ENCODE results near the gene PLEKHG3. TPM values are rescaled to one million over a fixed set of nuclear protein-coding genes. Genes with fewer than 3 reads are reported as not detected.

Gene PLEKHG3
- total RNA-seq, 1 donor from 2014 or later: 35.6 TPM

DNA sequence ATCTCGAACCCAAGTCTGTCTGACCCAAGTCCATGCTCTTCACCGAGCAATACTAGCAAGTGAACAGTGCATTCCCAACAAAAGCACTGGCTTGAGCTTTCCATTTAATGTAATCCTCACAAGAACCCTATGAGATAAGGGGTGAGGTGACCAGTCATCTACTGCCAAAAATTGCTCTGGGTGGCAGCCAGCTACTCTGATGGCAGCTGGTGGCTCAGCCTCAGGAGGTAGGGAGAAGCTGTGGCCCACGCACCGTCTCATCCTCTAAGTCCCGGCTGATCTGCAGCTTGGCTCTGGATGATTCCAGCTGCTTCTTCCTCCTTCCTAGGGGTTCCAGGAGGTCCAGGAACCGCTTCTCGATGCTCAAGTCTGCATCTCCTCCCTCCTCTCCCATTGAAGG is 75.2 kb downstream of the PLEKHG3 start:
- DNase-seq (ENCODE audit: low spot score): no peak

- no peak for DNase-seq (ENCODE audit: low spot score)
Observed at GRCh38 chr14:64782196-64782595, 78.0 kb downstream of the PLEKHG3 start.

DNA sequence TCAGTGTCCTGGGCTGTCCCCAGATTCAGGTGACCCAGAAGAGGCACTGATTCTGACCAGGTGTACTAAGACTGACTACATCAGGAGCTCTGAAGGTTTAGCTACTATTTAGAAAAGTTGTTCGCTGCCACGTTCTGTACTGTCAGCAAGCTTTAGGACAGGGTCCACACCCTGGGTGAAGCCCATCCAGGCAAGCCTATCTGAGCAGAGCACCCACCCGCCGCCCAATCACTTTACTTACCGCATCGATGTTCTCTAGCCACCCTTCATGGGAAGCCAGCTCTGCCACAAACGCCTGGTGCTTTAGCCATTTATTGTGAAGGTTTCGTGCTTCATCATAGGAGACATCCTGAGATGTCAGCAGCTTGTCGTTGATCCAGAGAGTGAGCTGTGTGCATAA is 79.8 kb downstream of the PLEKHG3 start:
- DNase-seq (ENCODE audit: low spot score): no peak

GRCh38 chr14:64786296-64787149 is 82.3 kb downstream of the PLEKHG3 start:
- no peak for DNase-seq (ENCODE audit: low spot score)

GRCh38 chr14:64787619-64788018 is 83.4 kb downstream of the PLEKHG3 start:
- no peak for DNase-seq (ENCODE audit: low spot score)

DNA sequence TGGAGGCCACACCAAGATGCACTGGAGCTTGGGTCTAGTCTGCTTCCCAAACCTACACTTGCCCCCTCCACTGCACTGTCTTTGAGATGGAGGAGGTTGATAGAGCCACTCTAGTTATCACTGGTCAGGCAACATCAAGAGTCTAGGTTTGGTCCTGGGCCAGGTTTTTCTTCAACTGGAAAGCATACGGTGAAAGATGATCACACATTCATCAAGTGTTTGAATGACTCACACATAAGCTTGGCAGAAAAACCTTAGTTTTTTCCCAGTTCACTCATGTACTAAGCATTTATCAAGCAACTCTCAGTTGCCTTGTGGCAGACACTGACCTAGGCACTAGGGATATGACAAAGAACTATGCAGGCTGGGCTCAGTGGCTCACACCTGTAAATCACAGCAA is 84.5 kb downstream of the PLEKHG3 start:
- DNase-seq (ENCODE audit: low spot score): no peak

GRCh38 chr14:64789696-64790095 is 85.5 kb downstream of the PLEKHG3 start:
- DNase-seq (ENCODE audit: low spot score): no peak

DNA sequence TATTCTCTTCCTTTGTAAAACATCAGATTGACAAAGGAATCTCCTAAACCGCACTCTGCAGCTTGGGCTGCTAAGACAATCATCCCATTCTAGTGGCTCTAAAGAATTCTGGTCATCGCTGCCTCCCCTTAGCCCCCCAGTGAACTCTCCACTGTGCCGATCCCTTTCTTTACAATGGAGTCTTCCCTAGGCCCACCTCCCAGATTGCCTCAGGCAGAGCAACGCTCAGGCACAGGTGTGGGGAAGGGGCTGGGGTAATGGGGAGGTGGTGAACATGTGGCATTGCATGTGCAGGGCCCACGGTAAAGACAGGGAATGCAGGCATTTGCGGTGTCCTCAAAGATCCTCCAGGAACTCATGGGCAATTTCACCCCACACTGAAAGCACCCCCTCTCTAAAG is 86.3 kb downstream of the PLEKHG3 start:
- no peak for DNase-seq (ENCODE audit: low spot score)

DNA sequence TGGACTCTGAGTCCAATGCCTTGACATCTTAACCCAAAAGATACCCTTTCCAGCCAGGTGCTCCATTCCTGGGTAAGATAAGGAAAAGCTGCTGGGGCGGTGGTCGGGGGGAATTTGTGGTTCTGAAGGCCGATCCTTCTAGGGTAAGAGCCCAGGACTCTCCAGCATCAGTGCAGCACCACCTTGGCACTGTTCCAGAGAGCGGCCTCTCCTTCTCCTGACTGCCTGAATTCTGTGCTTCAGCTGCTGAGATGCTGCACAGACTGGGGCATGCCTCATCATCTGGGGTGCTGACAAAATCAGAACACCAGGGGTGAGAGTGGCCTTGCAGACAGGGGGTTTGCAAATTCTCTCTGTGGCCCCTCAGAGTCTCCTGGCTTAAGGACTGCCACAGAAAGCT is 88.0 kb downstream of the PLEKHG3 start:
- no peak for DNase-seq (ENCODE audit: low spot score)

- DNase-seq (ENCODE audit: low spot score): no peak
Observed at GRCh38 chr14:64792871-64793560, 88.8 kb downstream of the PLEKHG3 start.

- no peak for DNase-seq (ENCODE audit: low spot score)
Observed at GRCh38 chr14:64795211-64795610, 91.0 kb downstream of the PLEKHG3 start.

GRCh38 chr14:64795921-64796320 is 91.7 kb downstream of the PLEKHG3 start:
- DNase-seq (ENCODE audit: low spot score): no peak

DNA sequence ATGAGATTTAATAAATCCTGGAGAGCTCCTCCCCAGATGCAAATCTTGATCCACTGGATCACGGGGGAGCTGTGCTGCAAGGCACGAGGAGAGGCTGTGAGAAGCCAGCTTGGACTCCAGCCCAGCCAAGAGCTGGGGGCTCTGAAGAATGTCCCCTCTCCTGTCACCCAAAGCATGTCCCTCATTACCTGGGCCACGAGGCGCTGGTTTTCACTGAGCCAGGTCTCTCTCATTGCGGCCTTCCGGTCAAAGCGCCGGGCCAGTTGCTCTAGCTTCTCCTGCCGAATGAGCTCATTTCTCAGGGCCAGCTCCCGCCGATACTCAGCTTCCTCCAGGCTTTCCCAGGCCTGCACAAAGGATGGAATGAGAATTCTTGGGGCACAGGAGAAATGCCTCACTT is 92.1 kb downstream of the PLEKHG3 start:
- DNase-seq (ENCODE audit: low spot score): no peak

DNA sequence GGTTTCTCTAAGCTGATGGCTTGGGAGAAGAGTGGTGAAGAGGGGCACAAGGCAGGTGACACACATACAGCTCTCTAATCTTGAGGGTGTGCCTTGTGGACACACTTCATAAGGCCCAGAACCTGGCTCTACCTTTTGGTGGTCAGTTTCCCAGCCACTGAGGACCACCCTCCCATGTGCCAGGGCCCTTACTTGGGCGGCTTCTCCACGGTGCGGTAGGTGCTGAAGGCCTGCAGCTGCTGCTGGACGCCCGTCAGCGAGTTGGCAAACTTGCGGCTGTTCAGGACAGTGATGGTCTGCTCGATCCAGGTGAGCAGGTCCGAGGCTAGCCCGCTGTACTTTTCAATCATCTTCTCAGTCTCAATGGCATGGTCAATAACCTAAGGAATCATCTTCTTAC is 95.3 kb downstream of the PLEKHG3 start:
- no peak for DNase-seq (ENCODE audit: low spot score)

Small RNA genes within 50 kb of the gene (microRNA-seq; reads per million reads assigned to microRNA genes)
- not detected for gene MIR7855 (ENCODE audit: borderline number of aligned reads)

Other genes with a start within 250 kb of the PLEKHG3 start
- 0.45 TPM for gene AKAP5, start 238.9 kb upstream of the PLEKHG3 start, total RNA-seq
- gene ZBTB25, start 200.6 kb upstream of the PLEKHG3 start, total RNA-seq: 11.2 TPM
- 35.5 TPM for gene ZBTB1, start 199.7 kb upstream of the PLEKHG3 start, total RNA-seq
- 9.5 TPM for gene HSPA2, start 163.7 kb upstream of the PLEKHG3 start, total RNA-seq
- gene PPP1R36, start 154.5 kb upstream of the PLEKHG3 start, total RNA-seq: 1.3 TPM
- gene SPTB, start 175.5 kb downstream of the PLEKHG3 start, total RNA-seq: 0.67 TPM
- 53.4 TPM for gene CHURC1, start 210.0 kb downstream of the PLEKHG3 start, total RNA-seq
- gene GPX2, start 238.3 kb downstream of the PLEKHG3 start, total RNA-seq: not detected

Data from mesenteric fat pad (tissue), 1 donor.